Esophagus muscularis mucosa (tissue), 4 donors: Measurements from ENCODE around the gene TRMT61A. TPM values are rescaled to one million over a fixed set of nuclear protein-coding genes. Genes with fewer than 3 reads are reported as not detected.

Experiments used
- DNase-seq: peaks from one replicate; pipeline ENCODE4 v3.0.0-alpha.2; 2017; ENCODE audit errors: extremely low spot score
- H3K27ac ChIP-seq, 4 donors: fragments of 200-600 bp; sonication (generic); replicated peaks in 1 of 4; 1 replicate in 3 of 4; 2 replicates in 1 of 4; pipeline ENCODE4 v1.5.1; 2016 to 2019; ENCODE audit warnings: mild to moderate bottlenecking in 1 of 4
- H3K27me3 ChIP-seq, 4 donors: fragments of 200-600 bp; sonication (generic); one replicate each; pipeline versions ENCODE4 v1.5.1 to v1.6.0; 2016 to 2019
- H3K36me3 ChIP-seq, 4 donors: fragments of 200-600 bp; sonication (generic); one replicate each; pipeline ENCODE4 v1.5.1; 2016 to 2019
- H3K4me1 ChIP-seq, 4 donors: fragments of 200-600 bp; sonication (generic); one replicate each; pipeline ENCODE4 v1.5.1; 2016 to 2019
- H3K4me3 ChIP-seq, 4 donors: fragments of 200-600 bp; sonication (generic); 1 replicate in 2 of 4; 2 replicates in 2 of 4; pipeline ENCODE4 v1.5.1; 2016 to 2019; ENCODE audit warnings: mild to moderate bottlenecking in 4 of 4, moderate library complexity in 1 of 4
- H3K9me3 ChIP-seq, 4 donors: fragments of 200-600 bp; sonication (generic); 1 replicate in 3 of 4; 2 replicates in 1 of 4; pipeline ENCODE4 v1.5.1; 2016 to 2019
- CTCF ChIP-seq, 3 experiments: fragments of 200-600 bp in 2 of 3; fragments of 450-650 bp in 1 of 3; sonication (generic) in 2 of 3; IDR thresholded peaks; one replicate each; pipeline ENCODE4 v1.5.1; 2017 to 2019; ENCODE audit warnings: antibody characterized with exemption in 3 of 3, mild to moderate bottlenecking in 2 of 3, moderate library complexity in 1 of 3
- EP300 ChIP-seq: sonication (generic); formaldehyde crosslinking; IDR thresholded peaks from one replicate; pipeline ENCODE4 v1.6.1; 2017; ENCODE audit warnings: antibody characterized with exemption
- POLR2A ChIP-seq: fragments of 450-650 bp; IDR thresholded peaks from one replicate; pipeline ENCODE4 v1.6.1; 2017; ENCODE audit warnings: antibody characterized with exemption, moderate library complexity, mild to moderate bottlenecking, low read depth
- POLR2AphosphoS5 ChIP-seq, 2 donors: sonication (generic); formaldehyde crosslinking; IDR thresholded peaks; one replicate each; pipeline ENCODE4 v1.6.1; 2017; ENCODE audit warnings: antibody characterized with exemption in 2 of 2
- WGBS: methylation state at CpG from one replicate; pipeline ENCODE4 v1.1.5; 2018; 5-methylcytosine and 5-hydroxymethylcytosine counted together
- intact Hi-C: fragments of 100-400 bp; cut with DNase I; formaldehyde crosslinking; loops from one replicate; pipeline ENCODE4 v1.15.1; 2023
- total RNA-seq, 4 donors: library from RNA; depleted of rRNA; stranded (reverse); fragments of >200 nt; gene quantifications; one replicate each; pipeline versions ENCODE4 v1.1.0 to v1.2.1, GENCODE V29; 2016

The TRMT61A gene
- 10 to 100 TPM; 28.7 to 50.0 (median 35.2) TPM for total RNA-seq

- H3K4me3 ChIP-seq = peak within 1 kb of the TSS; percentile 72 to 99 (median 98)
- DNase-seq = peak; percentile 98
- peaks cover 41 to 83% (median 77%) of the 10 kb centered on the region in 4 donors for H3K4me1 ChIP-seq
- no peaks in the 10 kb centered on the region for H3K9me3 ChIP-seq
- 11% methylated on average over 9 of the region's 70 CpGs for WGBS
- peak within 1 kb of the TSS; percentile 88 to 97 (median 94) for H3K27ac ChIP-seq
- H3K36me3 ChIP-seq = peaks cover 0 to 37% (median 17%) of the 10 kb centered on the region in 4 donors
- H3K27me3 ChIP-seq = no peaks in the 10 kb centered on the region
- intact Hi-C loops = no loop called here
- TF ChIP-seq EP300 (no peak), POLR2AphosphoS5 (IDR thresholded peaks at IDR 0.05) (peak; percentile 78 to 89), POLR2A (no peak), CTCF (IDR thresholded peaks at IDR 0.05) (no peak)
Observed at GRCh38 chr14:103528587-103529382, at the start of gene TRMT61A. Gene TRMT61A, plus strand, starts transcription at chr14:103529196. Its CDS starts 783 bp downstream, at chr14:103529979.

DNA sequence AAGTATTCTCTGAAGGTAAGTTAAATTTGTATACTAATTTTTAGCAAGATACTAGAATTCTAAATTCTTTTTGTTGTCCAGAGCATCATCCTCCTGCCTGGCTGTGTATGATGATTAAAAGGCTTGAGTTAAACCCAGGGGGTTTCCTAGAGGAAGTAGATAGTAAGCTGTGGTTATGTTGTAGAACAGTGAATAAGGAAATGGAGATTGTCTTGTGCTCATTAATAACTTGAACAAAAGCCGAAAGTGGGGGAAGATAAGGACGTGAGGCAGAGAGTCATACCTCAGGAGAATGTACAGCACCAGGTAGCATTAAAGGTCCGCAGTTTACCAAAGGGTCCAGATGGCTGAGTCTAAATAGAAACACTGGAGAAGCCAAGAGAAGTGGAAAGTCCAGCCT is 48.4 kb upstream of the TRMT61A start:
- Histone ChIP-seq H3K27ac (no peak overlapping the region), H3K36me3 (peaks cover 23 to 93% (median 74%) of the 10 kb centered on the region in 4 donors), H3K9me3 (no peaks in the 10 kb centered on the region), H3K27me3 (no peaks in the 10 kb centered on the region), H3K4me3 (no peak overlapping the region), H3K4me1 (peaks cover 0 to 10% (median 5%) of the 10 kb centered on the region in 4 donors)
- intact Hi-C loops = no loop called here
- WGBS = 68% methylated on average over 3 of the region's 3 CpGs
- DNase-seq = no peak
- no peak for TF ChIP-seq EP300
- no peak for TF ChIP-seq POLR2AphosphoS5 (IDR thresholded peaks at IDR 0.05)
- no peak for TF ChIP-seq POLR2A
- no peak for TF ChIP-seq CTCF (IDR thresholded peaks at IDR 0.05)

DNA sequence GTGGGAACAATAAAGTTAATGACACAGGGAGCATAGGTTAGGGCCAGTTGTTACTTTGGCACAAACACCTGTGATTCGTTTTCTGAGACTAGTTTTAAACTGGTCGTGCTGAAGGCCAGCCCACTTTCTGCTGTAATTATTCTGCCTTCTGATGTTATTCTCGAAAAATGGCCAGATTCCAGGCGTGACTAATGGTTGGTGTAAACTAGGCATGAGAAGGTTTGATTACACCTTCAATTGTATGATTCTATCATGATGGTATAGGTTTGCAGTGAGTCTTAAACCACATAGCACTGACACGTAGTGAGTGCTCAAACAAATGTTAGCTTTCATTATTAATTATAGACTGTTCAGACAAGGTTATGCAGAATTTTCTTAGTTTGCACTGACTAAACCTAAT is 45.4 kb upstream of the TRMT61A start:
- no peak overlapping the region for H3K4me3 ChIP-seq
- no peak for DNase-seq
- peaks cover 27 to 92% (median 66%) of the 10 kb centered on the region in 4 donors for H3K36me3 ChIP-seq
- TF ChIP-seq POLR2AphosphoS5 (IDR thresholded peaks at IDR 0.05) = no peak
- no peak for TF ChIP-seq POLR2A
- TF ChIP-seq EP300 = no peak
- TF ChIP-seq CTCF (IDR thresholded peaks at IDR 0.05) = no peak
- H3K4me1 ChIP-seq = peaks cover 0 to 10% (median 5%) of the 10 kb centered on the region in 4 donors
- H3K9me3 ChIP-seq = no peaks in the 10 kb centered on the region
- H3K27ac ChIP-seq = no peak overlapping the region
- WGBS = 49% methylated on average over 5 of the region's 5 CpGs
- intact Hi-C loops = no loop called here
- H3K27me3 ChIP-seq = no peaks in the 10 kb centered on the region

DNA sequence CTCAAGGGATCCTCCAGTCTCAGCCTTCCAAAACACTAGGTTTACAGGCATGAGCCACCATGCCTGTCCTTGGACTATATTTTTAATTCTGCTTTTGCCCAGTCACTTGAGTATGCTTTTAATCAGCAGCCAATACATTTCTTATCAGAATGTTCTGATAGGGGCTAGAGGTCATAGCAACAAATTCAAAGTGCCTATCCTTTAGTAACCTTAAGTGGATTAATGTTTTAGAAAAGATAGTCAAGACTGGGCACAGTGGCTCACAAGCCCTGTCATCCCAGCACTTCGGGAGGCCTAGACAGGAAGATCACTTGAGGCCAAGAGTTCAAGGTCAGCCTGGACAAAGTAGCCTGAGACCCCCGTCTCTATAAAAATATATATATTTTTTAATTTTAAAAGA is 43.5 kb upstream of the TRMT61A start:
- H3K27me3 ChIP-seq = no peaks in the 10 kb centered on the region
- peaks cover 0 to 10% (median 5%) of the 10 kb centered on the region in 4 donors for H3K4me1 ChIP-seq
- no peak overlapping the region for H3K4me3 ChIP-seq
- H3K27ac ChIP-seq = no peak overlapping the region
- intact Hi-C loops = no loop called here
- H3K36me3 ChIP-seq = peaks cover 29 to 92% (median 66%) of the 10 kb centered on the region in 4 donors
- no peak for TF ChIP-seq POLR2A
- TF ChIP-seq POLR2AphosphoS5 (IDR thresholded peaks at IDR 0.05) = no peak
- no peak for TF ChIP-seq CTCF (IDR thresholded peaks at IDR 0.05)
- no peak for TF ChIP-seq EP300
- no peak for DNase-seq
- H3K9me3 ChIP-seq = no peaks in the 10 kb centered on the region
- 100% methylated on average over 2 of the region's 2 CpGs for WGBS
